SH-SY5Y (cell line): ENCODE results near the gene CREBBP.

Experiments used
- GATA2 ChIP-seq: IDR thresholded peaks from 2 replicates; pipeline ENCODE4 v1.6.1; 2011; ENCODE audit warnings: mild to moderate bottlenecking, low read depth, low read length
- GATA3 ChIP-seq: IDR thresholded peaks from 2 replicates; pipeline ENCODE4 v1.6.1; 2011; ENCODE audit warnings: low read depth, mild to moderate bottlenecking, low read length, moderate library complexity

DNA sequence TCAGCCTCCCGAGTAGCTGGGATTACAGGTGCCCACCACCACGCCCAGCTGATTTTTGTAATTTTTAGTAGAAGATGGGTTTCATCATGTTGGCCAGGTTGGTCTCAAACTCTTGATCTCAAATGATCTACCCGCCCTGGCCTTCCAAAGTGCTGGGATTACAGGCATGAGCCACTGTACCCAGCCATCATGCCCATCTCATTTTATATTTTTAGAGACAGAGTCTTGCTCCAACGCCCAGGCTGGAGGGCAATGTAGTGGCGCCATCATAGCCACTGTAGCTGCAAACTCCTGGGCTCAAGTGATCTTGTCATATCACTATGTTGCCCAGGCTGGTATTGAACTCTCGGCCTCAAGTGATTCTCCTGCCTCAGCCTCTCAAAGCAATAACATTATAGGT lies 120.0 kb downstream of the CREBBP start:
- TF ChIP-seq GATA2 (no peak), GATA3 (no peak)
